GM23338 (cell line): ENCODE results near the gene ZNF536. TPM values are rescaled to one million over a fixed set of nuclear protein-coding genes. Genes with fewer than 3 reads are reported as not detected.

Source experiments
- ATAC-seq: fragments of 200-7000 bp; cut with Tn5 transposase; 3 replicates; pipeline ENCODE4 v1.9.1; 2020
- DNase-seq: peaks from one replicate; pipeline ENCODE4 v3.0.0-alpha.2; 2015; ENCODE audit warnings: low spot score
- H2AFZ ChIP-seq: fragments of 200-600 bp; sonication (generic); 2 replicates; pipeline ENCODE4 v1.8.0; 2016; ENCODE audit warnings: antibody characterized with exemption, mild to moderate bottlenecking, moderate library complexity
- H3F3A ChIP-seq: fragments of 200-600 bp; sonication (generic); replicated peaks from 2 replicates; pipeline ENCODE4 v1.8.0; 2017; ENCODE audit warnings: antibody characterized with exemption, mixed run types, low read depth
- H3K27ac ChIP-seq: fragments of 200-600 bp; sonication (generic); 2 replicates; pipeline ENCODE4 v1.6.1; 2016; ENCODE audit warnings: low read depth
- H3K27me3 ChIP-seq: fragments of 200-600 bp; sonication (generic); 2 replicates; pipeline ENCODE4 v1.8.0; 2016; ENCODE audit warnings: mild to moderate bottlenecking, mixed run types, moderate library complexity; ENCODE audit not compliant: insufficient read depth
- H3K36me3 ChIP-seq: fragments of 200-600 bp; sonication (generic); 2 replicates; pipeline ENCODE4 v1.8.0; 2016; ENCODE audit warnings: mild to moderate bottlenecking; ENCODE audit not compliant: insufficient read depth
- H3K4me1 ChIP-seq: fragments of 200-600 bp; sonication (generic); 2 replicates; pipeline ENCODE4 v1.8.0; 2016; ENCODE audit warnings: mild to moderate bottlenecking, moderate library complexity; ENCODE audit not compliant: insufficient read depth
- H3K4me2 ChIP-seq: fragments of 200-600 bp; sonication (generic); 2 replicates; pipeline ENCODE4 v1.7.1; 2017; ENCODE audit warnings: mixed run types
- H3K4me3 ChIP-seq: fragments of 200-600 bp; sonication (generic); 2 replicates; pipeline ENCODE4 v1.6.1; 2016; ENCODE audit warnings: mixed run types
- H3K79me2 ChIP-seq: fragments of 200-600 bp; sonication (generic); replicated peaks from 2 replicates; pipeline ENCODE4 v1.8.0; 2017; ENCODE audit warnings: mild to moderate bottlenecking; ENCODE audit not compliant: insufficient read depth
- H3K9me2 ChIP-seq: fragments of 200-600 bp; sonication (generic); 2 replicates; pipeline ENCODE4 v1.8.0; 2017; ENCODE audit not compliant: insufficient read depth
- H4K20me1 ChIP-seq: fragments of 200-600 bp; sonication (generic); replicated peaks from 2 replicates; pipeline ENCODE4 v1.8.0; 2017; ENCODE audit warnings: mild to moderate bottlenecking; ENCODE audit not compliant: insufficient read depth
- H3K27ac Mint-ChIP-seq: 2 replicates; pipeline ENCODE4 v1.8.0; 2020; ENCODE audit warnings: inconsistent platforms, mild to moderate bottlenecking, moderate library complexity, mixed read lengths
- H3K27me3 Mint-ChIP-seq: 3 replicates; pipeline ENCODE4 v1.8.0; 2022; ENCODE audit warnings: low read depth, mild to moderate bottlenecking, moderate library complexity, mixed read lengths, inconsistent platforms; ENCODE audit not compliant: insufficient read depth, poor library complexity
- H3K36me3 Mint-ChIP-seq: 3 replicates; pipeline ENCODE4 v1.8.0; 2021; ENCODE audit warnings: low read depth, mild to moderate bottlenecking, inconsistent platforms, moderate library complexity, mixed read lengths
- H3K4me1 Mint-ChIP-seq: 3 replicates; pipeline ENCODE4 v1.8.0; 2020; ENCODE audit warnings: mild to moderate bottlenecking, inconsistent platforms, mixed read lengths
- H3K4me3 Mint-ChIP-seq: 3 replicates; pipeline ENCODE4 v1.8.0; 2021; ENCODE audit warnings: moderate library complexity, mild to moderate bottlenecking, inconsistent platforms, mixed read lengths
- H3K9me3 Mint-ChIP-seq: 3 replicates; pipeline ENCODE4 v1.8.0; 2020; ENCODE audit warnings: moderate library complexity, mild to moderate bottlenecking, inconsistent platforms, mixed read lengths
- CREB1 ChIP-seq: fragments of 250-450 bp; sonication (Bioruptor Pico); IDR thresholded peaks from 2 replicates; pipeline ENCODE4 v1.5.0; 2020; ENCODE audit warnings: low read depth, mild to moderate bottlenecking, moderate library complexity
- EZH2 ChIP-seq: fragments of 200-600 bp; sonication (generic); IDR thresholded peaks from one replicate; pipeline ENCODE4 v1.8.0; 2017; ENCODE audit warnings: antibody characterized with exemption, mild to moderate bottlenecking, low read depth; ENCODE audit not compliant: unreplicated experiment
- EZH2phosphoT487 ChIP-seq: fragments of 200-600 bp; sonication (generic); IDR thresholded peaks from one replicate; pipeline ENCODE4 v1.8.1; 2018; ENCODE audit warnings: antibody characterized with exemption; ENCODE audit not compliant: unreplicated experiment
- JUNB ChIP-seq: IDR thresholded peaks from one replicate; pipeline ENCODE4 v1.6.1; 2016; ENCODE audit warnings: antibody characterized with exemption; ENCODE audit not compliant: unreplicated experiment
- POLR2AphosphoS5 ChIP-seq: IDR thresholded peaks from 2 replicates; pipeline ENCODE4 v1.6.1; 2016; ENCODE audit warnings: antibody characterized with exemption, low read depth
- STAT1 ChIP-seq: IDR thresholded peaks from one replicate; pipeline ENCODE4 v1.6.1; 2016; ENCODE audit warnings: antibody characterized with exemption; ENCODE audit not compliant: unreplicated experiment
- ZNF331 ChIP-seq: fragments of 250-450 bp; sonication (Bioruptor Pico); IDR thresholded peaks from 2 replicates; pipeline ENCODE4 v1.5.0; 2020; ENCODE audit warnings: low read depth, mild to moderate bottlenecking, moderate library complexity
- polyA plus RNA-seq: library from polyadenylated mRNA; unstranded; fragments of >200 nt; fragmentation: Nextera tagmentation; extraction: Ambion mirVana; gene quantifications from 2 replicates; pipeline ENCODE4 v1.2.1, GENCODE V29; 2016
- total RNA-seq: library from RNA; depleted of rRNA; stranded (reverse); fragments of >200 nt; shearing (Covaris generic); gene quantifications from 2 replicates; pipeline ENCODE4 v1.2.3, GENCODE V29; 2014
- TF ChIP-seq, protein P1 (sequence below), 2 experiments: fragments of 200-600 bp in 1 of 2; sonication (generic) in 1 of 2; conservative IDR thresholded peaks; 2 replicates each; pipeline versions ENCODE4 v1.5.1 to v1.6.1; 2016 to 2017; ENCODE audit warnings: antibody characterized with exemption in 2 of 2, low read depth in 2 of 2, mild to moderate bottlenecking in 2 of 2, moderate library complexity in 1 of 2
- TF ChIP-seq, protein P2 (sequence below): IDR thresholded peaks from 2 replicates; pipeline ENCODE4 v1.6.1; 2016; ENCODE audit warnings: antibody characterized with exemption
- TF ChIP-seq, protein P3 (sequence below): fragments of 250-450 bp; sonication (Bioruptor Pico); IDR thresholded peaks from 2 replicates; pipeline ENCODE4 v1.5.0; 2020; ENCODE audit warnings: mild to moderate bottlenecking, moderate library complexity
- TF ChIP-seq, protein P4 (sequence below): IDR thresholded peaks from one replicate; pipeline ENCODE4 v1.6.1; 2018; ENCODE audit warnings: antibody characterized with exemption; ENCODE audit not compliant: unreplicated experiment

The ZNF536 gene
- total and polyA plus RNA-seq, 2 experiments from 2014 or later = 0.07 TPM; not detected in 1

DNA sequence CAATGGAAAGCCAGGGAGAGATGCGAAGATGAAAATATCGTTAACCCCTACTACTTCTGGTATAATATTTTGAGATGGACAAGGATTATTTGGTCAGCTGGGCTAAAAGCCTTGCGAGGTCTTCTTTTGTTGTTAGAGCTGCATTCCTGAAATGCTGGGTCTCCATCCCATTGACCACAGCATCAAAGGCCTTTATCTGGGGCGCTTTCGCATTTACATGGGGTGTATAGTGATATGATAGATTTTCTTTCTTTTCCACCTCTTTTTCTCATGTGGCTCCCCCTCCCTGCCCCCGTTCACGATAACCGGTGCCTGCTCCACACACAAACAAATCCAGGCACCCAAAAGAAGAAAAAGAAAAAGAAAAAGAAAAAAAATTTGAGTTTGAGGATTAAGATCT, 77.5 kb downstream of the ZNF536 start (continued):
- TF ChIP-seq, protein P1, sequence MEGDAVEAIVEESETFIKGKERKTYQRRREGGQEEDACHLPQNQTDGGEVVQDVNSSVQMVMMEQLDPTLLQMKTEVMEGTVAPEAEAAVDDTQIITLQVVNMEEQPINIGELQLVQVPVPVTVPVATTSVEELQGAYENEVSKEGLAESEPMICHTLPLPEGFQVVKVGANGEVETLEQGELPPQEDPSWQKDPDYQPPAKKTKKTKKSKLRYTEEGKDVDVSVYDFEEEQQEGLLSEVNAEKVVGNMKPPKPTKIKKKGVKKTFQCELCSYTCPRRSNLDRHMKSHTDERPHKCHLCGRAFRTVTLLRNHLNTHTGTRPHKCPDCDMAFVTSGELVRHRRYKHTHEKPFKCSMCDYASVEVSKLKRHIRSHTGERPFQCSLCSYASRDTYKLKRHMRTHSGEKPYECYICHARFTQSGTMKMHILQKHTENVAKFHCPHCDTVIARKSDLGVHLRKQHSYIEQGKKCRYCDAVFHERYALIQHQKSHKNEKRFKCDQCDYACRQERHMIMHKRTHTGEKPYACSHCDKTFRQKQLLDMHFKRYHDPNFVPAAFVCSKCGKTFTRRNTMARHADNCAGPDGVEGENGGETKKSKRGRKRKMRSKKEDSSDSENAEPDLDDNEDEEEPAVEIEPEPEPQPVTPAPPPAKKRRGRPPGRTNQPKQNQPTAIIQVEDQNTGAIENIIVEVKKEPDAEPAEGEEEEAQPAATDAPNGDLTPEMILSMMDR (conservative IDR thresholded peaks at IDR 0.05; ENCODE audit: low read depth in 2 of 2) = no peak
- TF ChIP-seq, protein P2, sequence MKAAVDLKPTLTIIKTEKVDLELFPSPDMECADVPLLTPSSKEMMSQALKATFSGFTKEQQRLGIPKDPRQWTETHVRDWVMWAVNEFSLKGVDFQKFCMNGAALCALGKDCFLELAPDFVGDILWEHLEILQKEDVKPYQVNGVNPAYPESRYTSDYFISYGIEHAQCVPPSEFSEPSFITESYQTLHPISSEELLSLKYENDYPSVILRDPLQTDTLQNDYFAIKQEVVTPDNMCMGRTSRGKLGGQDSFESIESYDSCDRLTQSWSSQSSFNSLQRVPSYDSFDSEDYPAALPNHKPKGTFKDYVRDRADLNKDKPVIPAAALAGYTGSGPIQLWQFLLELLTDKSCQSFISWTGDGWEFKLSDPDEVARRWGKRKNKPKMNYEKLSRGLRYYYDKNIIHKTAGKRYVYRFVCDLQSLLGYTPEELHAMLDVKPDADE = no peak

DNA sequence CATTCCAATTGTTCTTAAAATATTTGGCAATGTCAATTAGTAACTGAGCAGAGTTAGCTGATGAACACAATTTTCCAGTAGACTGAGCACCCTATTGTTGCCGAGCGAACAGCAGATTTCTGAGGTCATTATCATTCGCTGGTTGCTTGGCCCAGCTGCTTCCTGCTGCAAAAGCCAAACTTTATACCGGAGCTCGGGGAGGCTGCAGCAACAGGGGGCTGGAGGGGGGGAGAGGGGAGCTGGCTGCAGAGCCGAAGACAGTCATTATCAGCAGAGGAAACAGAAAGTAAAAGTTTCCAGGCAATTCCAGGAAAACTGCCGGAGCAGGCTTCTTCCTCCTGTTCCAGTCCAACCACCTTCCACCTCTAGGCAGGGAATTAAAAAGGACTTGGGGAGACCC, 77.9 kb downstream of the ZNF536 start:
- peaks cover 57% of the 10 kb centered on the region for H3K4me1 Mint-ChIP-seq
- Histone ChIP-seq H3K36me3 (no peaks in the 10 kb centered on the region), H3K4me1 (peaks cover 33% of the 10 kb centered on the region), H4K20me1 (no peaks in the 10 kb centered on the region), H3K9me2 (no peaks in the 10 kb centered on the region; the same call in 1 of the 2 replicates), H3K4me2 (peak overlapping the region; percentile 50), H3K27ac (no peak overlapping the region), H3K27me3 (no peaks in the 10 kb centered on the region), H3F3A (no peaks in the 10 kb centered on the region), H3K4me3 (peak overlapping the region; percentile 4; the same call in 1 of the 2 replicates), H3K79me2 (no peaks in the 10 kb centered on the region), H2AFZ (no peak overlapping the region)
- H3K9me3 Mint-ChIP-seq = no peaks in the 10 kb centered on the region
- peak; percentile 77 for DNase-seq
- H3K4me3 Mint-ChIP-seq = peak overlapping the region; percentile 63
- H3K36me3 Mint-ChIP-seq = no peaks in the 10 kb centered on the region
- H3K27ac Mint-ChIP-seq = peak overlapping the region; percentile 91
- peak; percentile 83 for ATAC-seq
- H3K27me3 Mint-ChIP-seq = peaks cover 7% of the 10 kb centered on the region
- TF ChIP-seq CREB1 (CRISPR knock-in tag) (no peak), JUNB (no peak), EZH2 (no peak), EZH2phosphoT487 (no peak), POLR2AphosphoS5 (no peak), STAT1 (no peak), ZNF331 (CRISPR knock-in tag) (no peak)
- TF ChIP-seq, protein P2 = no peak
- TF ChIP-seq, protein P3, sequence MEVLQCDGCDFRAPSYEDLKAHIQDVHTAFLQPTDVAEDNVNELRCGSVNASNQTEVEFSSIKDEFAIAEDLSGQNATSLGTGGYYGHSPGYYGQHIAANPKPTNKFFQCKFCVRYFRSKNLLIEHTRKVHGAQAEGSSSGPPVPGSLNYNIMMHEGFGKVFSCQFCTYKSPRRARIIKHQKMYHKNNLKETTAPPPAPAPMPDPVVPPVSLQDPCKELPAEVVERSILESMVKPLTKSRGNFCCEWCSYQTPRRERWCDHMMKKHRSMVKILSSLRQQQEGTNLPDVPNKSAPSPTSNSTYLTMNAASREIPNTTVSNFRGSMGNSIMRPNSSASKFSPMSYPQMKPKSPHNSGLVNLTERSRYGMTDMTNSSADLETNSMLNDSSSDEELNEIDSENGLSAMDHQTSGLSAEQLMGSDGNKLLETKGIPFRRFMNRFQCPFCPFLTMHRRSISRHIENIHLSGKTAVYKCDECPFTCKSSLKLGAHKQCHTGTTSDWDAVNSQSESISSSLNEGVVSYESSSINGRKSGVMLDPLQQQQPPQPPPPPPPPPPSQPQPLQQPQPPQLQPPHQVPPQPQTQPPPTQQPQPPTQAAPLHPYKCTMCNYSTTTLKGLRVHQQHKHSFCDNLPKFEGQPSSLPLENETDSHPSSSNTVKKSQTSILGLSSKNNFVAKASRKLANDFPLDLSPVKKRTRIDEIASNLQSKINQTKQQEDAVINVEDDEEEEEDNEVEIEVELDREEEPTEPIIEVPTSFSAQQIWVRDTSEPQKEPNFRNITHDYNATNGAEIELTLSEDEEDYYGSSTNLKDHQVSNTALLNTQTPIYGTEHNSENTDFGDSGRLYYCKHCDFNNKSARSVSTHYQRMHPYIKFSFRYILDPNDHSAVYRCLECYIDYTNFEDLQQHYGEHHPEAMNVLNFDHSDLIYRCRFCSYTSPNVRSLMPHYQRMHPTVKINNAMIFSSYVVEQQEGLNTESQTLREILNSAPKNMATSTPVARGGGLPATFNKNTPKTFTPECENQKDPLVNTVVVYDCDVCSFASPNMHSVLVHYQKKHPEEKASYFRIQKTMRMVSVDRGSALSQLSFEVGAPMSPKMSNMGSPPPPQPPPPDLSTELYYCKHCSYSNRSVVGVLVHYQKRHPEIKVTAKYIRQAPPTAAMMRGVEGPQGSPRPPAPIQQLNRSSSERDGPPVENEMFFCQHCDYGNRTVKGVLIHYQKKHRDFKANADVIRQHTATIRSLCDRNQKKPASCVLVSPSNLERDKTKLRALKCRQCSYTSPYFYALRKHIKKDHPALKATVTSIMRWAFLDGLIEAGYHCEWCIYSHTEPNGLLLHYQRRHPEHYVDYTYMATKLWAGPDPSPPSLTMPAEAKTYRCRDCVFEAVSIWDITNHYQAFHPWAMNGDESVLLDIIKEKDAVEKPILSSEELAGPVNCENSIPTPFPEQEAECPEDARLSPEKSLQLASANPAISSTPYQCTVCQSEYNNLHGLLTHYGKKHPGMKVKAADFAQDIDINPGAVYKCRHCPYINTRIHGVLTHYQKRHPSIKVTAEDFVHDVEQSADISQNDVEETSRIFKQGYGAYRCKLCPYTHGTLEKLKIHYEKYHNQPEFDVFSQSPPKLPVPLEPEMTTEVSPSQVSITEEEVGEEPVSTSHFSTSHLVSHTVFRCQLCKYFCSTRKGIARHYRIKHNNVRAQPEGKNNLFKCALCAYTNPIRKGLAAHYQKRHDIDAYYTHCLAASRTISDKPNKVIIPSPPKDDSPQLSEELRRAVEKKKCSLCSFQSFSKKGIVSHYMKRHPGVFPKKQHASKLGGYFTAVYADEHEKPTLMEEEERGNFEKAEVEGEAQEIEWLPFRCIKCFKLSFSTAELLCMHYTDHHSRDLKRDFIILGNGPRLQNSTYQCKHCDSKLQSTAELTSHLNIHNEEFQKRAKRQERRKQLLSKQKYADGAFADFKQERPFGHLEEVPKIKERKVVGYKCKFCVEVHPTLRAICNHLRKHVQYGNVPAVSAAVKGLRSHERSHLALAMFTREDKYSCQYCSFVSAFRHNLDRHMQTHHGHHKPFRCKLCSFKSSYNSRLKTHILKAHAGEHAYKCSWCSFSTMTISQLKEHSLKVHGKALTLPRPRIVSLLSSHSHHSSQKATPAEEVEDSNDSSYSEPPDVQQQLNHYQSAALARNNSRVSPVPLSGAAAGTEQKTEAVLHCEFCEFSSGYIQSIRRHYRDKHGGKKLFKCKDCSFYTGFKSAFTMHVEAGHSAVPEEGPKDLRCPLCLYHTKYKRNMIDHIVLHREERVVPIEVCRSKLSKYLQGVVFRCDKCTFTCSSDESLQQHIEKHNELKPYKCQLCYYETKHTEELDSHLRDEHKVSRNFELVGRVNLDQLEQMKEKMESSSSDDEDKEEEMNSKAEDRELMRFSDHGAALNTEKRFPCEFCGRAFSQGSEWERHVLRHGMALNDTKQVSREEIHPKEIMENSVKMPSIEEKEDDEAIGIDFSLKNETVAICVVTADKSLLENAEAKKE (CRISPR knock-in tag) = no peak
- TF ChIP-seq, protein P4, sequence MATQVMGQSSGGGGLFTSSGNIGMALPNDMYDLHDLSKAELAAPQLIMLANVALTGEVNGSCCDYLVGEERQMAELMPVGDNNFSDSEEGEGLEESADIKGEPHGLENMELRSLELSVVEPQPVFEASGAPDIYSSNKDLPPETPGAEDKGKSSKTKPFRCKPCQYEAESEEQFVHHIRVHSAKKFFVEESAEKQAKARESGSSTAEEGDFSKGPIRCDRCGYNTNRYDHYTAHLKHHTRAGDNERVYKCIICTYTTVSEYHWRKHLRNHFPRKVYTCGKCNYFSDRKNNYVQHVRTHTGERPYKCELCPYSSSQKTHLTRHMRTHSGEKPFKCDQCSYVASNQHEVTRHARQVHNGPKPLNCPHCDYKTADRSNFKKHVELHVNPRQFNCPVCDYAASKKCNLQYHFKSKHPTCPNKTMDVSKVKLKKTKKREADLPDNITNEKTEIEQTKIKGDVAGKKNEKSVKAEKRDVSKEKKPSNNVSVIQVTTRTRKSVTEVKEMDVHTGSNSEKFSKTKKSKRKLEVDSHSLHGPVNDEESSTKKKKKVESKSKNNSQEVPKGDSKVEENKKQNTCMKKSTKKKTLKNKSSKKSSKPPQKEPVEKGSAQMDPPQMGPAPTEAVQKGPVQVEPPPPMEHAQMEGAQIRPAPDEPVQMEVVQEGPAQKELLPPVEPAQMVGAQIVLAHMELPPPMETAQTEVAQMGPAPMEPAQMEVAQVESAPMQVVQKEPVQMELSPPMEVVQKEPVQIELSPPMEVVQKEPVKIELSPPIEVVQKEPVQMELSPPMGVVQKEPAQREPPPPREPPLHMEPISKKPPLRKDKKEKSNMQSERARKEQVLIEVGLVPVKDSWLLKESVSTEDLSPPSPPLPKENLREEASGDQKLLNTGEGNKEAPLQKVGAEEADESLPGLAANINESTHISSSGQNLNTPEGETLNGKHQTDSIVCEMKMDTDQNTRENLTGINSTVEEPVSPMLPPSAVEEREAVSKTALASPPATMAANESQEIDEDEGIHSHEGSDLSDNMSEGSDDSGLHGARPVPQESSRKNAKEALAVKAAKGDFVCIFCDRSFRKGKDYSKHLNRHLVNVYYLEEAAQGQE = no peak
